ENCODE results near the gene ARG2.

The ARG2 gene

GRCh38 chr14:67579040-67579439, 40.7 kb upstream of the ARG2 start:
- H4K91ac ChIP-seq (ENCODE audit: low read depth, low read length), result no peak overlapping the region
- no peak overlapping the region for H2BK120ac ChIP-seq (ENCODE audit: insufficient read depth, low read length, poor library complexity)
- H2BK12ac ChIP-seq (ENCODE audit: low read length), result no peak overlapping the region
- no peaks in the 10 kb centered on the region for H3K4me1 ChIP-seq (ENCODE audit: control insufficient read depth in 1 of 2, insufficient read depth in 2 of 2, low read length in 2 of 2)
- H3K27ac ChIP-seq (ENCODE audit: low read depth, low read length), result no peak overlapping the region
- H3K27me3 ChIP-seq (ENCODE audit: insufficient read depth, low read length), result no peaks in the 10 kb centered on the region
- no peak overlapping the region for H3K4ac ChIP-seq (ENCODE audit: low read depth, low read length)
- H3K9ac ChIP-seq (ENCODE audit: low read length), result no peak overlapping the region
- H3K4me2 ChIP-seq (ENCODE audit: low read length), result no peak overlapping the region
- no CpG with 5 or more reads among the region's 15 CpGs for WGBS (ENCODE audit: extremely low coverage, insufficient coverage, insufficient read length)
- peaks cover 7 to 12% of the 10 kb centered on the region in 2 experiments for H3K36me3 ChIP-seq (ENCODE audit: control insufficient read depth in 1 of 2, insufficient read depth in 2 of 2, low read length in 2 of 2)
- no peaks in the 10 kb centered on the region for H3K79me2 ChIP-seq (ENCODE audit: control insufficient read depth, insufficient read depth, low read length, poor library complexity)
- H3K9me3 ChIP-seq (ENCODE audit: insufficient read depth, low read depth, low read length), result peaks cover 4% of the 10 kb centered on the region
- no peak overlapping the region for H2AK5ac ChIP-seq (ENCODE audit: low read length)
- no peak overlapping the region for H2AFZ ChIP-seq (ENCODE audit: insufficient read depth, low read length, poor library complexity)
- H3K4me3 ChIP-seq (ENCODE audit: low read depth, low read length), result no peak overlapping the region
- no peaks in the 10 kb centered on the region for H3K79me1 ChIP-seq (ENCODE audit: low read length)
- no peak overlapping the region for H3K23ac ChIP-seq (ENCODE audit: low read length)
- no peak overlapping the region for H3K14ac ChIP-seq (ENCODE audit: low read length)
- H3K18ac ChIP-seq (ENCODE audit: low read length), result no peak overlapping the region
- DNase-seq, result no peak
- no peak overlapping the region for H2BK5ac ChIP-seq (ENCODE audit: low read depth, low read length, poor library complexity)
- H4K12ac ChIP-seq (ENCODE audit: low read depth, low read length), result no peak overlapping the region
- H4K8ac ChIP-seq (ENCODE audit: low read depth, low read length), result no peak overlapping the region

GRCh38 chr14:67579636-67580035, 40.1 kb upstream of the ARG2 start:
- Histone ChIP-seq H2BK5ac (ENCODE audit: low read depth, low read length, poor library complexity) (no peak overlapping the region), H3K79me1 (ENCODE audit: low read length) (no peaks in the 10 kb centered on the region), H2AFZ (ENCODE audit: insufficient read depth, low read length, poor library complexity) (no peak overlapping the region), H3K27me3 (ENCODE audit: insufficient read depth, low read length) (no peaks in the 10 kb centered on the region), H3K4me2 (ENCODE audit: low read length) (no peak overlapping the region), H3K36me3 (ENCODE audit: control insufficient read depth in 1 of 2, insufficient read depth in 2 of 2, low read length in 2 of 2) (peaks cover 7 to 12% of the 10 kb centered on the region in 2 experiments), H3K4ac (ENCODE audit: low read depth, low read length) (no peak overlapping the region), H3K4me1 (ENCODE audit: control insufficient read depth in 1 of 2, insufficient read depth in 2 of 2, low read length in 2 of 2) (no peaks in the 10 kb centered on the region), H2BK120ac (ENCODE audit: insufficient read depth, low read length, poor library complexity) (no peak overlapping the region), H3K4me3 (ENCODE audit: low read depth, low read length) (no peak overlapping the region), H2AK5ac (ENCODE audit: low read length) (no peak overlapping the region), H3K79me2 (ENCODE audit: control insufficient read depth, insufficient read depth, low read length, poor library complexity) (no peaks in the 10 kb centered on the region), H3K23ac (ENCODE audit: low read length) (no peak overlapping the region), H3K27ac (ENCODE audit: low read depth, low read length) (no peak overlapping the region), H3K9ac (ENCODE audit: low read length) (no peak overlapping the region), H3K9me3 (ENCODE audit: insufficient read depth, low read depth, low read length) (peaks cover 4% of the 10 kb centered on the region), H4K91ac (ENCODE audit: low read depth, low read length) (no peak overlapping the region), H3K18ac (ENCODE audit: low read length) (no peak overlapping the region), H4K8ac (ENCODE audit: low read depth, low read length) (no peak overlapping the region), H4K12ac (ENCODE audit: low read depth, low read length) (no peak overlapping the region), H2BK12ac (ENCODE audit: low read length) (no peak overlapping the region), H3K14ac (ENCODE audit: low read length) (no peak overlapping the region)
- no CpG with 5 or more reads among the region's 7 CpGs for WGBS (ENCODE audit: extremely low coverage, insufficient coverage, insufficient read length)
- no peak for DNase-seq

- Histone ChIP-seq H4K91ac (ENCODE audit: low read depth, low read length) (no peak overlapping the region), H3K9ac (ENCODE audit: low read length) (no peak overlapping the region), H2BK120ac (ENCODE audit: insufficient read depth, low read length, poor library complexity) (no peak overlapping the region), H2BK12ac (ENCODE audit: low read length) (no peak overlapping the region), H3K9me3 (ENCODE audit: insufficient read depth, low read depth, low read length) (peaks cover 4% of the 10 kb centered on the region), H3K4me2 (ENCODE audit: low read length) (no peak overlapping the region), H3K4me1 (ENCODE audit: control insufficient read depth in 1 of 2, insufficient read depth in 2 of 2, low read length in 2 of 2) (no peaks in the 10 kb centered on the region), H2AK5ac (ENCODE audit: low read length) (no peak overlapping the region), H3K23ac (ENCODE audit: low read length) (no peak overlapping the region), H3K4ac (ENCODE audit: low read depth, low read length) (no peak overlapping the region), H2AFZ (ENCODE audit: insufficient read depth, low read length, poor library complexity) (no peak overlapping the region), H3K27me3 (ENCODE audit: insufficient read depth, low read length) (no peaks in the 10 kb centered on the region), H3K14ac (ENCODE audit: low read length) (no peak overlapping the region), H2BK5ac (ENCODE audit: low read depth, low read length, poor library complexity) (no peak overlapping the region), H4K8ac (ENCODE audit: low read depth, low read length) (no peak overlapping the region), H3K79me1 (ENCODE audit: low read length) (no peaks in the 10 kb centered on the region), H3K36me3 (ENCODE audit: control insufficient read depth in 1 of 2, insufficient read depth in 2 of 2, low read length in 2 of 2) (peaks cover 7 to 10% of the 10 kb centered on the region in 2 experiments), H3K18ac (ENCODE audit: low read length) (no peak overlapping the region), H3K27ac (ENCODE audit: low read depth, low read length) (no peak overlapping the region), H3K4me3 (ENCODE audit: low read depth, low read length) (no peak overlapping the region), H4K12ac (ENCODE audit: low read depth, low read length) (no peak overlapping the region), H3K79me2 (ENCODE audit: control insufficient read depth, insufficient read depth, low read length, poor library complexity) (no peaks in the 10 kb centered on the region)
- no peak for DNase-seq
- WGBS (ENCODE audit: extremely low coverage, insufficient coverage, insufficient read length), result no CpG with 5 or more reads among the region's 11 CpGs
These were observed 39.2 kb upstream of the ARG2 start for GRCh38 chr14:67580336-67581171.

- Histone ChIP-seq H3K4me1 (ENCODE audit: control insufficient read depth in 1 of 2, insufficient read depth in 2 of 2, low read length in 2 of 2) (no peaks in the 10 kb centered on the region), H3K36me3 (ENCODE audit: control insufficient read depth in 1 of 2, insufficient read depth in 2 of 2, low read length in 2 of 2) (peaks cover 4 to 13% of the 10 kb centered on the region in 2 experiments), H3K27ac (ENCODE audit: low read depth, low read length) (no peak overlapping the region), H2AK5ac (ENCODE audit: low read length) (no peak overlapping the region), H3K27me3 (ENCODE audit: insufficient read depth, low read length) (no peaks in the 10 kb centered on the region), H2BK5ac (ENCODE audit: low read depth, low read length, poor library complexity) (no peak overlapping the region), H4K12ac (ENCODE audit: low read depth, low read length) (no peak overlapping the region), H3K79me1 (ENCODE audit: low read length) (no peaks in the 10 kb centered on the region), H3K4me2 (ENCODE audit: low read length) (no peak overlapping the region), H3K4ac (ENCODE audit: low read depth, low read length) (no peak overlapping the region), H4K8ac (ENCODE audit: low read depth, low read length) (no peak overlapping the region), H3K9ac (ENCODE audit: low read length) (no peak overlapping the region), H4K91ac (ENCODE audit: low read depth, low read length) (no peak overlapping the region), H3K14ac (ENCODE audit: low read length) (no peak overlapping the region), H2AFZ (ENCODE audit: insufficient read depth, low read length, poor library complexity) (no peak overlapping the region), H3K79me2 (ENCODE audit: control insufficient read depth, insufficient read depth, low read length, poor library complexity) (no peaks in the 10 kb centered on the region), H3K18ac (ENCODE audit: low read length) (no peak overlapping the region), H2BK120ac (ENCODE audit: insufficient read depth, low read length, poor library complexity) (no peak overlapping the region), H3K9me3 (ENCODE audit: insufficient read depth, low read depth, low read length) (peaks cover 4% of the 10 kb centered on the region), H2BK12ac (ENCODE audit: low read length) (no peak overlapping the region), H3K4me3 (ENCODE audit: low read depth, low read length) (no peak overlapping the region), H3K23ac (ENCODE audit: low read length) (no peak overlapping the region)
- no CpG with 5 or more reads among the region's 1 CpG for WGBS (ENCODE audit: extremely low coverage, insufficient coverage, insufficient read length)
- peak in 1 of 2 donors; percentile 23 for DNase-seq
These were observed 38.1 kb upstream of the ARG2 start for GRCh38 chr14:67581643-67582042.
